ENCODE measurements around the gene PHTF2.
"Not testable (repeated sequence)": the region's sequence is repeated elsewhere in the genome, so short reads cannot be mapped to it uniquely, and the experiment has no call there.

PHTF2 gene

DNA sequence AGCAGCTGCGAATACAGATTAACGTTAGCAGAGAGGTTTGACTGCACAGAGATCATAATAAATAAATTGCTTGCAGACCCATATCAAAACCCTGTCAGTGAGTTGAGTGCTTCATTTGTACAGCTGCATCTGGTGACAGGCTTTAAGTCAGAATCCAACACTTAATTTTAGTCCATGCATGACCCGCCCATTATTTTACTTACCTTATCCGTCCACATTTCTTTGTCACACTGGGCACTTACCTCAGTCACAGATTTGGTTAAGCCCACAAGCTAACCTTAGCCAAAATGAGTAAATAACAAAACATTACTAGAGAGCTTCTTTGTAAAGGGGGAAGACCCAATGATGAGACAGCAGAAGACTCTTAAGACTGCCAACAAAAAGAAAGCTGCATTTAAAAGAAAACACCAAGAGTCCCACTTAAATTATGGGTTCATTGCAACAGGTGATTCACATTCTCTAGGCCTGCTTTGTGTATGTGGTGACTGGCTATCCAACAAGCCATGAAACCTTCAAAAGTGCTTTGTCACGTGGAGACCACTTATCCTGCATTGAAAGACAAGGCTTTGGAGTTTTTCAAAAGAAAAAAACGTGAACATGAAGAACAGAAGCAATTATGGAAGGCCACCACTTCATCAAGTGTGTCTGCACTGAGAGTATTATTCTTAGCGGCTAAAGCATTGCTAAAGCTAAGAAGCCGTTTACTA, 32.2 kb downstream of the PHTF2 start:
- DNase-seq (ENCODE audit: low read depth in 2 of 2), result no peak

GRCh38 chr7:77831481-77831880, 32.9 kb downstream of the PHTF2 start:
- no peak for DNase-seq (ENCODE audit: low read depth in 2 of 2)

DNA sequence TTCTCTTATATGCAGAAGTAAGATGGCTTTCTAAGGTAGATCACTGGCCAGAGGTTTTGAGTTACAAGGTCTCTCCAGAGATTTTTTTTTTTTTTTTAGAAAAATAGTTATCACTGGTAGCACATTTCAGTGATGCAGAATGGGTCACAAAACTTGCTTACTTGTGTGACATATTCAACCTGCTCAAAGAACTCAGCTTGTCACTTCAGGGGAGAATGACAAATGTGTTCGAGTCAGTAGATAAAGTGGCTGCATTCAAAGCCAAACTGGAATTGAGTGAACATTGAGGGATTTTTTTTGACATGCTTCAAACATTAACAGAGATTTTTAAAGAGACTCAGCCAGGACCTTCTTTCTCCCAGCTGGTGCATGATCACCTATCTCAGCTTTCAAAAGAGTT, 33.4 kb downstream of the PHTF2 start:
- no peak for DNase-seq (ENCODE audit: low read depth in 2 of 2)

DNA sequence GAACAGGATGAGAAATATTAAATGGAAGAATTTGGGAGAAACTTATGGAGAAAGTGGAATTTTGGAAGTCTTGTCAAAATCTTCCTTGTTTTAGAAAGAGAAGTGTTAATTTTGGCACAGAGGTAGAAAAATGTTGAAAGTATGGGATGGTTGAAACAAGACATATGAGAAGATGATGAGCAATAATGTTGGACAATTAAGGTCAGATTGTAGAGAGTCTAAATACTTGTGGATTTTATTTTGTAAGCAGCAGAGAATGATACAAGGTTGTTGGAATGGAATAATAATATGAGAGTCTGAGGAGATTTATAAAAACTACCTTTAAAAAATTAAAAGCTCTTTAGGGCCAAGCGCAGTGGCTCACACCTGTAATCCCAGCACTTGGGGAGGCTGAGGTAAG, 34.6 kb downstream of the PHTF2 start:
- DNase-seq (ENCODE audit: low read depth in 2 of 2), result no peak

- DNase-seq (ENCODE audit: low read depth in 2 of 2), result not testable (repeated sequence)
These were observed 37.9 kb downstream of the PHTF2 start for GRCh38 chr7:77836425-77836824.

GRCh38 chr7:77837275-77837674, 38.7 kb downstream of the PHTF2 start:
- no peak for DNase-seq (ENCODE audit: low read depth in 2 of 2)

GRCh38 chr7:77837966-77838365, 39.4 kb downstream of the PHTF2 start:
- DNase-seq (ENCODE audit: low read depth in 2 of 2), result no peak

- no peak for DNase-seq (ENCODE audit: low read depth in 2 of 2)
These were observed 40.4 kb downstream of the PHTF2 start for GRCh38 chr7:77838929-77839491.

- DNase-seq (ENCODE audit: low read depth in 2 of 2), result no peak
These were observed 41.3 kb downstream of the PHTF2 start for GRCh38 chr7:77839919-77840318.

DNA sequence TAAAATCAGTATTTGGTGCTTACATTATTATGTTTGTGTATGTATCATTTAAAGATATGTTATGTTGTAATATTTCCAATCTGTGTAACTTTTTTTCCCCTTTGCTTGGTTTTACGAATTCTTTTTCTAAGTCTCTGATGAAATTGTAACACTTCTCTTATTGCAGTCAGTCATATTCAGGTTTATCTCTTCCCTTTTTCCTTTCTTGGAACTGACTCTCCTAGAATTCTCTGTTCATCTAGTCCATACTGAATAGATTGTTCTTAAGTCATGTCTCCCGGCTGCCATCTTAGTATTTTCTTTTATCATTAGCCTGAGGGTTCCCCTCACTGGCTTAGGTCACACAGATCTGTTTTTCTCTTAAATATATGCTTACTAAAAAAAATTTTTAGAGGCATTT, 44.6 kb downstream of the PHTF2 start:
- no peak for DNase-seq (ENCODE audit: low read depth in 2 of 2)

DNA sequence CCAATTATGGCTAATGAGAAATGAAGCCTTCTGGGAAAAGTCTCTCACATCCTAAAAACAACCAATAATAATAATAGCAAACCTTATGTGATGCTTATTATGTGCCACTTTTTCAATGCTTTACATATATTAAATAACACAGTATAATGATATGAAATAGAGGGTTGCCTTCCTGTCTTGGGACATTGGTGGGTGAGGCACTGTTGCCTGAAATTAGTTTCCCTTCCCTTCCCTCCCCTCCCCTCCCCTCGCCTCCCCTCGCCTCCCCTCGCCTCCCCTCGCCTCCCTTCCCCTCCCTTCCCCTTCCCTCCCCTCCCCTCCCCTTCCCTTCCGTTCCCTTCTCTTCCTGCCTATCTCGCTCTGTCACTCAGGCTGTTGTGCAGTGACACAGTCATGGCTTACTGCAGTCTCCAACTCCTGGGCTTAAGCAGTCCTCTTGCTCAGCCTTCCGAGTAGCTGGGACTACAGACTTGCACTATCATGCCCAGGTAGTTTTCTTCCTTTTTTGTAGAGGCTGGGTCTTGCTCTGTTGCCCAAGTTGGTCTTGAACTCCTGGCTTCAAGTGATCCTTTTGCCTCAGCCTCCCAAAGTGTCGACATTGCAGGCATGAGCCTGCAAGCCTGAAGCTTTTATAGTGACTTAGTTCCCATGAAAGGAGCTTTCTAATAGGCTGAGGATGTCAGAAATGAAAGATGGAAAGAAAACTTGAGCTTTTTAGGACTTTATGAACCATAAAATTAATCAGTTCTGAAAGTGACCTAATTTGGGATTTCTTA, 47.9 kb downstream of the PHTF2 start:
- DNase-seq (ENCODE audit: low read depth in 2 of 2), result no peak

GRCh38 chr7:77855371-77856083, 57.0 kb downstream of the PHTF2 start:
- no peak for DNase-seq (ENCODE audit: low read depth in 2 of 2)

GRCh38 chr7:77858278-77858677, 59.7 kb downstream of the PHTF2 start:
- no peak for DNase-seq (ENCODE audit: low read depth in 2 of 2)

- no peak for DNase-seq (ENCODE audit: low read depth in 2 of 2)
These were observed 60.8 kb downstream of the PHTF2 start for GRCh38 chr7:77859343-77859742.

- DNase-seq (ENCODE audit: low read depth in 2 of 2), result no peak
These were observed 64.1 kb downstream of the PHTF2 start for GRCh38 chr7:77862691-77863090.

GRCh38 chr7:77863860-77864259, 65.3 kb downstream of the PHTF2 start:
- no peak for DNase-seq (ENCODE audit: low read depth in 2 of 2)

DNA sequence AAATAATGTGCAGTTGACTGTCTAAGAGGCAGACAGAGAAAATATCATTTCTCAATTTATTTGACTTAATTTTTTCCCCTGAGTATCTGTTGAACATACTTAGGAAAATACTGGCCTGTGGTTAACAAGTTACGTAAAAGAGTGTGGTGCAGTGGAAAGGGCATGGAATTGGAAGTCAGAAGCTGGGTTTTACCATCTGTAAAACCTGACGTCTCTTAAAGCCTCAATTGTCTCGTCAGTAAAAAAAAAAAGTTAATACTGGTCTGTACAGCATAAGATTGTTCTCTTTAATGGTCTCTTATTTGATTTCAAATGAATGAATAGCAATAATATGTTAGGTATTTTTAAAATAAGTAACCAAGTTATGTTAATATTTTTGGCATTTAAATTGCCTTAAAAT, 67.8 kb downstream of the PHTF2 start:
- DNase-seq (ENCODE audit: low read depth in 2 of 2), result no peak

DNA sequence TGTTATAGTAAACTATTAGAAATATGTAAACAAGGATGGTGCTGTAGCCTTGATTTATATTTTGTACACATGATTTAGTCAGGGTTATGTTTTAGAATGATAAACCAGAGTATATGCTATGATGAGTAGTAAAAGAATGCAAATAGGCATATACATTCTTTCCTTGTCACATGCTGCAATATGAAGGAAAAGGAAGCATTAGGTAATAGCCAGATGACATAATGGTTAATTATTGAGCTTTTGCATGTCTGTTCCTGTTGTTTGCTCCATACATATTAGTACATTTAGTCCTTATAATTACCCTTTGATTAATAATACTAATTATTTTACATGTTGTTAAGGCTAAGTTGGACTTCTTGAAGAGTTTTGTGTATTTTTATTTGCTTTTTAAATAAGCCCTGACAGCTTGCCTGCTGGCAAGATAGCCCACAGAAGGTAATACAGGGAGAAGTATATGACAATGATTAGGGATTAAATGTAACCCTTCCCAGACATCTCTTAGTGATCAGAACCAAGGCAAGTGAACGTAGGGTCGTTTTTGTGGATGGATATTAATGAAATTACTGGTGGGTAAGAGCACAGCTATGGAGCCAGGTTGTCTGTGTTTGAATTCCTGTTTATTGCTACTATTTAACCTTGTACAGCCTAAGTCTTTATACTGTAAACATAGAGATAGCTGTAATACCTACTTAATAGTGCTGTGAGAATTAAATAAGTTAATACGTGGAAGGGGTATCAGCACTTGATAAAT, 68.4 kb downstream of the PHTF2 start:
- no peak for DNase-seq (ENCODE audit: low read depth in 2 of 2)

GRCh38 chr7:77867537-77867865, 68.9 kb downstream of the PHTF2 start:
- no peak for DNase-seq (ENCODE audit: low read depth in 2 of 2)

GRCh38 chr7:77872256-77872655, 73.7 kb downstream of the PHTF2 start:
- not testable (repeated sequence) for DNase-seq (ENCODE audit: low read depth in 2 of 2)

- not testable (repeated sequence) for DNase-seq (ENCODE audit: low read depth in 2 of 2)
These were observed 75.1 kb downstream of the PHTF2 start for GRCh38 chr7:77873416-77874327.
